GM12892 (cell line): Measurements from ENCODE around the gene AHNAK2.

Source experiments
- DNase-seq: peaks from one replicate; pipeline ENCODE4 v3.0.0; 2011; ENCODE audit not compliant: insufficient read length
- FAIRE-seq: peaks from 2 replicates; lab custom pipeline; 2011; peaks lifted over from hg19 to GRCh38; lab: Jason Lieb, UNC
- POLR2A ChIP-seq: IDR thresholded peaks from 2 replicates; pipeline ENCODE4 v1.6.1; 2011; ENCODE audit warnings: low read depth, low read length, control low read depth
- POLR2AphosphoS5 ChIP-seq: IDR thresholded peaks from 2 replicates; pipeline ENCODE4 v1.6.1; 2011; ENCODE audit warnings: low read depth, low read length, control low read depth
- TAF1 ChIP-seq: IDR thresholded peaks from 2 replicates; pipeline ENCODE4 v1.6.1; 2011; ENCODE audit warnings: low read depth, mild to moderate bottlenecking, control low read depth, low read length, borderline replicate concordance

Gene AHNAK2

GRCh38 chr14:104981699-104982541 lies 3.7 kb upstream of the AHNAK2 start:
- no peak for FAIRE-seq
- DNase-seq, result no peak
- TF ChIP-seq TAF1, result no peak
- no peak for TF ChIP-seq POLR2AphosphoS5
- no peak for TF ChIP-seq POLR2A

GRCh38 chr14:104980611-104981531 lies 2.7 kb upstream of the AHNAK2 start:
- DNase-seq, result no peak
- FAIRE-seq, result no peak
- no peak for TF ChIP-seq POLR2AphosphoS5
- TF ChIP-seq POLR2A, result no peak
- TF ChIP-seq TAF1, result no peak

- FAIRE-seq, result no peak
- TF ChIP-seq POLR2A (no peak), TAF1 (no peak), POLR2AphosphoS5 (no peak)
- DNase-seq, result no peak
Observed at GRCh38 chr14:104979758-104980610, 1.8 kb upstream of the AHNAK2 start.

GRCh38 chr14:104978746-104979691 lies 845 bp upstream of the AHNAK2 start:
- no peak for FAIRE-seq
- DNase-seq, result no peak
- TF ChIP-seq POLR2AphosphoS5, result no peak
- no peak for TF ChIP-seq TAF1
- no peak for TF ChIP-seq POLR2A

GRCh38 chr14:104977008-104977680 lies 1.0 kb downstream of the AHNAK2 start:
- TF ChIP-seq POLR2AphosphoS5, result no peak
- no peak for TF ChIP-seq POLR2A
- TF ChIP-seq TAF1, result no peak
- FAIRE-seq (no peak), DNase-seq (no peak)

GRCh38 chr14:104976198-104977007 lies 1.8 kb downstream of the AHNAK2 start:
- peak; percentile 86 for DNase-seq
- peak; percentile 95 for FAIRE-seq
- TF ChIP-seq POLR2AphosphoS5 (no peak), POLR2A (no peak), TAF1 (no peak)

GRCh38 chr14:104975481-104976197 lies 2.5 kb downstream of the AHNAK2 start:
- TF ChIP-seq POLR2AphosphoS5, result no peak
- no peak for TF ChIP-seq POLR2A
- no peak for TF ChIP-seq TAF1
- FAIRE-seq (peak; percentile 54), DNase-seq (no peak)

- DNase-seq (no peak), FAIRE-seq (no peak)
- no peak for TF ChIP-seq POLR2A
- no peak for TF ChIP-seq TAF1
- TF ChIP-seq POLR2AphosphoS5, result no peak
Observed at GRCh38 chr14:104974665-104975390, 3.3 kb downstream of the AHNAK2 start.
